ENCODE measurements around the gene DIDO1.
"Not testable (repeated sequence)": the region's sequence is repeated elsewhere in the genome, so short reads cannot be mapped to it uniquely, and the experiment has no call there.

DIDO1 gene

GRCh38 chr20:62872184-62872847, 54.0 kb downstream of the DIDO1 start:
- no peak overlapping the region for H3K27ac Mint-ChIP-seq
- no peaks in the 10 kb centered on the region for H3K9me3 Mint-ChIP-seq
- DNase-seq = no peak
- H3K4me1 Mint-ChIP-seq = peaks cover 40% of the 10 kb centered on the region
- no peak for ATAC-seq
- no peak overlapping the region for H3K4me3 Mint-ChIP-seq
- H3K27me3 Mint-ChIP-seq = no peaks in the 10 kb centered on the region

GRCh38 chr20:62864207-62864606, 62.1 kb downstream of the DIDO1 start:
- H3K27me3 Mint-ChIP-seq = peaks cover 8% of the 10 kb centered on the region
- peaks cover 0 to 5% of the 10 kb centered on the region in 2 donors for H3K9me3 Mint-ChIP-seq
- H3K27ac Mint-ChIP-seq = no peak overlapping the region
- ATAC-seq = no peak
- DNase-seq = no peak
- H3K4me3 Mint-ChIP-seq = no peak overlapping the region
- peaks cover 26% of the 10 kb centered on the region for H3K4me1 Mint-ChIP-seq

- peaks cover 37% of the 10 kb centered on the region for H3K4me1 Mint-ChIP-seq
- peak; percentile 92 for ATAC-seq
- H3K27me3 Mint-ChIP-seq = peaks cover 8% of the 10 kb centered on the region
- peaks cover 0 to 5% of the 10 kb centered on the region in 2 donors for H3K9me3 Mint-ChIP-seq
- peak within 1 kb of the TSS; percentile 70 to 81 for H3K4me3 Mint-ChIP-seq
- peak within 1 kb of the TSS in 1 of 2 donors; percentile 76 for H3K27ac Mint-ChIP-seq
- peak; percentile 94 to 99 for DNase-seq
These were observed 64.5 kb downstream of the DIDO1 start, which contains the start of gene TCFL5 for GRCh38 chr20:62861726-62862336. TCFL5 (minus strand) TSS chr20:62861822; CDS start chr20:62861670, 152 bp downstream.

- Mint-ChIP-seq H3K4me1 (peaks cover 37% of the 10 kb centered on the region), H3K9me3 (peaks cover 0 to 5% of the 10 kb centered on the region in 2 donors), H3K27me3 (peaks cover 8% of the 10 kb centered on the region), H3K27ac (no peak overlapping the region), H3K4me3 (peak overlapping the region in 1 of 2 donors; percentile 31)
- peak; percentile 45 to 59 for DNase-seq
- peak; percentile 63 for ATAC-seq
These were observed 65.2 kb downstream of the DIDO1 start for GRCh38 chr20:62860924-62861691.

- ATAC-seq (peak; percentile 46), DNase-seq (no peak)
- Mint-ChIP-seq H3K4me1 (peaks cover 37% of the 10 kb centered on the region), H3K9me3 (peaks cover 0 to 5% of the 10 kb centered on the region in 2 donors), H3K27ac (peak overlapping the region in 1 of 2 donors; percentile 76), H3K4me3 (peak overlapping the region; percentile 70 to 81), H3K27me3 (peaks cover 8% of the 10 kb centered on the region)
These were observed 65.8 kb downstream of the DIDO1 start for GRCh38 chr20:62860391-62860923.

GRCh38 chr20:62859721-62860120, 66.6 kb downstream of the DIDO1 start:
- no peak overlapping the region for H3K27ac Mint-ChIP-seq
- H3K4me1 Mint-ChIP-seq = peaks cover 37% of the 10 kb centered on the region

GRCh38 chr20:62858058-62858830, 68.1 kb downstream of the DIDO1 start:
- H3K4me1 Mint-ChIP-seq = peaks cover 37% of the 10 kb centered on the region
- no peak overlapping the region for H3K27ac Mint-ChIP-seq
- H3K27me3 Mint-ChIP-seq = peaks cover 8% of the 10 kb centered on the region
- ATAC-seq (no peak), DNase-seq (no peak)
- peaks cover 0 to 5% of the 10 kb centered on the region in 2 donors for H3K9me3 Mint-ChIP-seq
- H3K4me3 Mint-ChIP-seq = peak overlapping the region in 1 of 2 donors; percentile 38

More at GRCh38 chr20:62859721-62860120, 66.6 kb downstream of the DIDO1 start:
- no peak for ATAC-seq
- Mint-ChIP-seq H3K4me3 (peak overlapping the region; percentile 70 to 81), H3K27me3 (peaks cover 8% of the 10 kb centered on the region), H3K9me3 (peaks cover 0 to 5% of the 10 kb centered on the region in 2 donors)
- no peak for DNase-seq

GRCh38 chr20:62856931-62857619, 69.2 kb downstream of the DIDO1 start:
- Mint-ChIP-seq H3K27ac (no peak overlapping the region), H3K9me3 (no peaks in the 10 kb centered on the region), H3K4me3 (no peak overlapping the region), H3K4me1 (peaks cover 30% of the 10 kb centered on the region), H3K27me3 (no peaks in the 10 kb centered on the region)
- DNase-seq = no peak
- no peak for ATAC-seq

- Mint-ChIP-seq H3K27me3 (no peaks in the 10 kb centered on the region), H3K4me3 (no peak overlapping the region), H3K4me1 (peaks cover 20% of the 10 kb centered on the region), H3K9me3 (no peaks in the 10 kb centered on the region), H3K27ac (peak overlapping the region in 1 of 2 donors; percentile 16)
- ATAC-seq (no peak), DNase-seq (no peak)
These were observed 71.2 kb downstream of the DIDO1 start for GRCh38 chr20:62855120-62855519.

GRCh38 chr20:62854121-62854520, 72.2 kb downstream of the DIDO1 start:
- Mint-ChIP-seq H3K4me1 (peaks cover 10% of the 10 kb centered on the region), H3K4me3 (no peak overlapping the region), H3K27me3 (no peaks in the 10 kb centered on the region), H3K9me3 (no peaks in the 10 kb centered on the region), H3K27ac (no peak overlapping the region)
- ATAC-seq (no peak), DNase-seq (no peak)

GRCh38 chr20:62853304-62853703, 73.0 kb downstream of the DIDO1 start:
- ATAC-seq, DNase-seq, H3K4me3 Mint-ChIP-seq, H3K27ac Mint-ChIP-seq, H3K9me3 Mint-ChIP-seq, H3K27me3 Mint-ChIP-seq, H3K4me1 Mint-ChIP-seq: not testable (repeated sequence)

GRCh38 chr20:62852841-62853240, 73.5 kb downstream of the DIDO1 start:
- ATAC-seq = no peak
- no peak overlapping the region for H3K27ac Mint-ChIP-seq

GRCh38 chr20:62852196-62852595, 74.1 kb downstream of the DIDO1 start:
- peak overlapping the region in 1 of 2 donors; percentile 78 for H3K27ac Mint-ChIP-seq
- no peaks in the 10 kb centered on the region for H3K27me3 Mint-ChIP-seq
- no peaks in the 10 kb centered on the region for H3K4me1 Mint-ChIP-seq
- no peak for DNase-seq
- no peak for ATAC-seq
- H3K9me3 Mint-ChIP-seq = no peaks in the 10 kb centered on the region
- no peak overlapping the region for H3K4me3 Mint-ChIP-seq

More at GRCh38 chr20:62852841-62853240, 73.5 kb downstream of the DIDO1 start:
- Mint-ChIP-seq H3K27me3 (no peaks in the 10 kb centered on the region), H3K9me3 (no peaks in the 10 kb centered on the region), H3K4me1 (no peaks in the 10 kb centered on the region), H3K4me3 (no peak overlapping the region)
- no peak for DNase-seq

- no peaks in the 10 kb centered on the region for H3K4me1 Mint-ChIP-seq
- H3K27me3 Mint-ChIP-seq = no peaks in the 10 kb centered on the region
- no peaks in the 10 kb centered on the region for H3K9me3 Mint-ChIP-seq
- DNase-seq = no peak
- H3K27ac Mint-ChIP-seq = peak overlapping the region in 1 of 2 donors; percentile 12
- ATAC-seq = no peak
- no peak overlapping the region for H3K4me3 Mint-ChIP-seq
These were observed 75.9 kb downstream of the DIDO1 start for GRCh38 chr20:62850333-62850974.
